SK-N-SH (cell line): ENCODE measurements around the gene HDAC6. TPM values are rescaled to one million over a fixed set of nuclear protein-coding genes. Genes with fewer than 3 reads are reported as not detected.

Source experiments
- CTCF ChIA-PET: fragments of 300-600, 350-600 bp; formaldehyde crosslinking; extraction: SDS; loops from one replicate; lab custom pipeline; 2021; lab: Yijun Ruan, JAX
- POLR2A ChIA-PET: fragments of 350-600 bp; sonication (Branson Sonifier 250); formaldehyde crosslinking; extraction: SDS; loops from one replicate; lab custom pipeline; 2020; ENCODE audit warnings: antibody characterized with exemption, inconsistent platforms; lab: Yijun Ruan, JAX
- DNase-seq: peaks from one replicate; pipeline ENCODE4 v3.0.0; 2012
- H2AFZ ChIP-seq: fragments of 200-600 bp; sonication (generic); 2 replicates; pipeline ENCODE4 v1.8.1; 2016; ENCODE audit warnings: antibody characterized with exemption, mild to moderate bottlenecking, low read depth
- H3F3A ChIP-seq: fragments of 200-600 bp; sonication (generic); replicated peaks from 2 replicates; pipeline ENCODE3; 2016; ENCODE audit warnings: antibody characterized with exemption, mild to moderate bottlenecking; ENCODE audit not compliant: insufficient read depth
- H3K27ac ChIP-seq, 2 experiments: fragments of 200-500 bp in 1 of 2; fragments of 200-600 bp in 1 of 2; sonication (Bioruptor generic) in 1 of 2; sonication (generic), shearing (Covaris generic) in 1 of 2; 2 replicates each; pipeline versions ENCODE4 v1.5.1 to v1.6.1; 2014 to 2016; ENCODE audit warnings: low read depth in 2 of 2, inconsistent platforms in 1 of 2, low read length in 1 of 2, mild to moderate bottlenecking in 1 of 2, mixed read lengths in 1 of 2
- H3K27me3 ChIP-seq: fragments of 200-600 bp; sonication (generic), shearing (Covaris generic); 2 replicates; pipeline ENCODE4 v1.6.1; 2016; ENCODE audit warnings: mixed run types; ENCODE audit not compliant: insufficient read depth
- H3K36me3 ChIP-seq, 2 experiments: fragments of 200-500 bp in 1 of 2; fragments of 200-600 bp in 1 of 2; sonication (Bioruptor generic) in 1 of 2; sonication (generic) in 1 of 2; replicated peaks in 1 of 2; 2 replicates each; pipeline versions ENCODE3 to v1.5.1; 2014 to 2016; ENCODE audit warnings: low read length in 1 of 2, mild to moderate bottlenecking in 1 of 2; ENCODE audit not compliant: insufficient read depth in 2 of 2, control insufficient read depth in 1 of 2
- H3K4me1 ChIP-seq, 2 experiments: fragments of 200-500 bp in 1 of 2; fragments of 200-600 bp in 1 of 2; sonication (Bioruptor generic) in 1 of 2; sonication (generic), shearing (Covaris generic) in 1 of 2; 2 replicates each; pipeline versions ENCODE4 v1.5.1 to v1.6.1; 2014 to 2016; ENCODE audit warnings: low read depth in 1 of 2, low read length in 1 of 2, mixed run types in 1 of 2; ENCODE audit not compliant: insufficient read depth in 2 of 2, control insufficient read depth in 1 of 2
- H3K4me2 ChIP-seq: fragments of 200-600 bp; sonication (generic), shearing (Covaris generic); 2 replicates; pipeline ENCODE4 v1.6.1; 2017; ENCODE audit warnings: mixed run types
- H3K4me3 ChIP-seq, 2 experiments: fragments of 200-500 bp in 1 of 2; fragments of 200-600 bp in 1 of 2; sonication (Bioruptor generic) in 1 of 2; sonication (generic), shearing (Covaris generic) in 1 of 2; 2 replicates each; pipeline versions ENCODE4 v1.5.1 to v1.8.1; 2014 to 2016; ENCODE audit warnings: low read depth in 2 of 2, inconsistent platforms in 1 of 2, low read length in 1 of 2, mild to moderate bottlenecking in 1 of 2, mixed read lengths in 1 of 2, moderate library complexity in 1 of 2
- H3K79me2 ChIP-seq: fragments of 200-600 bp; sonication (generic); 2 replicates; pipeline ENCODE4 v1.8.1; 2017; ENCODE audit warnings: mild to moderate bottlenecking; ENCODE audit not compliant: insufficient read depth
- H3K9ac ChIP-seq: fragments of 200-600 bp; sonication (generic); 2 replicates; pipeline ENCODE4 v1.6.1; 2017; ENCODE audit warnings: mixed run types
- H3K9me2 ChIP-seq: fragments of 200-600 bp; sonication (generic); 2 replicates; pipeline ENCODE4 v1.6.1; 2017; ENCODE audit warnings: mixed run types
- H3K9me3 ChIP-seq: fragments of 200-600 bp; sonication (generic); 2 replicates; pipeline ENCODE4 v1.6.1; 2017; ENCODE audit warnings: mixed run types, mild to moderate bottlenecking, moderate library complexity
- H4K20me1 ChIP-seq: fragments of 200-600 bp; sonication (generic); 2 replicates; pipeline ENCODE4 v1.6.1; 2017; ENCODE audit warnings: mild to moderate bottlenecking, mixed run types; ENCODE audit not compliant: insufficient read depth
- CTCF ChIP-seq: fragments of 200-600 bp; sonication (generic); IDR thresholded peaks from 2 replicates; pipeline ENCODE4 v1.6.1; 2017; ENCODE audit warnings: antibody characterized with exemption, mild to moderate bottlenecking, moderate library complexity
- FOSL2 ChIP-seq: IDR thresholded peaks from 2 replicates; pipeline ENCODE4 v1.4.0; 2012; ENCODE audit warnings: low read depth, mild to moderate bottlenecking, moderate library complexity, borderline replicate concordance
- FOXJ3 ChIP-seq: sonication (generic); formaldehyde crosslinking; IDR thresholded peaks from 2 replicates; pipeline ENCODE4 v1.5.1; 2020; ENCODE audit warnings: mild to moderate bottlenecking, missing genetic modification reagents
- FOXM1 ChIP-seq: IDR thresholded peaks from 2 replicates; pipeline ENCODE4 v1.4.0; 2012; ENCODE audit warnings: low read depth, mild to moderate bottlenecking
- GABPA ChIP-seq: IDR thresholded peaks from 2 replicates; pipeline ENCODE4 v1.4.0; 2012; ENCODE audit warnings: low read depth, mild to moderate bottlenecking
- GATA2 ChIP-seq: sonication (generic); formaldehyde crosslinking; IDR thresholded peaks from 2 replicates; pipeline ENCODE4 v1.5.0; 2020; ENCODE audit warnings: mild to moderate bottlenecking, missing genetic modification reagents
- JUND ChIP-seq: IDR thresholded peaks from 2 replicates; pipeline ENCODE4 v1.4.0; 2012
- MXI1 ChIP-seq: IDR thresholded peaks from 2 replicates; pipeline ENCODE4 v1.6.1; 2012; ENCODE audit warnings: mild to moderate bottlenecking, low read depth, low read length, improper control_type of control experiment
- NFIC ChIP-seq: IDR thresholded peaks from 2 replicates; pipeline ENCODE4 v1.4.0; 2012; ENCODE audit warnings: borderline replicate concordance
- NRF1 ChIP-seq: IDR thresholded peaks from 2 replicates; pipeline ENCODE4 v1.6.1; 2012; ENCODE audit warnings: low read depth, mild to moderate bottlenecking, low read length
- PBX3 ChIP-seq: IDR thresholded peaks from 2 replicates; pipeline ENCODE4; 2012
- RAD21 ChIP-seq: IDR thresholded peaks from 2 replicates; pipeline ENCODE4 v1.6.1; 2012; ENCODE audit warnings: mild to moderate bottlenecking, low read length
- RFX5 ChIP-seq: IDR thresholded peaks from 2 replicates; pipeline ENCODE4 v1.6.1; 2012; ENCODE audit warnings: mild to moderate bottlenecking, improper control_type of control experiment, low read length
- SIN3A ChIP-seq: IDR thresholded peaks from 2 replicates; pipeline ENCODE4 v1.6.1; 2012; ENCODE audit warnings: low read depth, mild to moderate bottlenecking, low read length, moderate library complexity, borderline replicate concordance
- TAF1 ChIP-seq: IDR thresholded peaks from 2 replicates; pipeline ENCODE4 v1.6.1; 2012; ENCODE audit warnings: low read depth, mild to moderate bottlenecking, low read length, moderate library complexity, borderline replicate concordance
- TCF12 ChIP-seq: IDR thresholded peaks from 2 replicates; pipeline ENCODE4 v1.4.0; 2012
- ZBTB33 ChIP-seq: IDR thresholded peaks from 2 replicates; pipeline ENCODE4 v1.4.0; 2012; ENCODE audit warnings: low read depth, borderline replicate concordance
- WGBS: methylation state at CpG from one replicate; pipeline ENCODE4 v1.1.6; 2017; ENCODE audit warnings: low lambda C conversion rate; 5-methylcytosine and 5-hydroxymethylcytosine counted together
- polyA plus RNA-seq, 3 experiments: library from polyadenylated mRNA; depleted of rRNA; stranded (reverse); fragments of >200 nt; gene quantifications; 2 replicates each; pipeline ENCODE4 v1.2.3, GENCODE V29; 2012
- TF ChIP-seq, protein P1 (sequence below): IDR thresholded peaks from 2 replicates; pipeline ENCODE4 v1.4.0; 2012; ENCODE audit warnings: low read depth, borderline replicate concordance
- TF ChIP-seq, protein P2 (sequence below): fragments of 150-350 bp; IDR thresholded peaks from 2 replicates; pipeline ENCODE4 v1.6.1; 2016; ENCODE audit warnings: mild to moderate bottlenecking, low read depth, low read length

Gene HDAC6
- polyA plus RNA-seq, 1 of the 3 experiments (the other 2 are of a cell fraction), result 34.0 TPM

DNA sequence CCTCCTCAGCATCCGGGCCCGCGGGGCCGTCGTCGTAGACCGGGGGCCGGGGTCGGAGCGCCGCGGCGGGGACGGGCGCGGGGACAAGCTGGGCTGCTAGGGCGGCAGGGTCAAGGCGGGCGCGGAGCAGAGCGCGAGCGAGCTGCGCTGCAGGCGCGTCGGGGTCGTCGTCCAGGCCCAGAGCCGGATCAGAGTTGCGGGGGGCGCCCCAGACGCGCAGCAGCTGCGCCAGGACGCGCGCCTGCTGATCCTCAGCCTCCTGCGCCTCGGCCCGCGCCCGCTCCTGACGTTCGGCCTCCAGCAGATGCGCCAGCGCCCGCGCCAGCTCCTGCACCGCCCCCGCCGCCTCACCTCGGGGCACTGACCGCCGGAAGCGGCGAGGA, 30.0 kb downstream of the HDAC6 start:
- POLR2A ChIA-PET, result no interaction called here

More for the DNA sequence above, 30.0 kb downstream of the HDAC6 start:
- Histone ChIP-seq H3K4me2 (no peak overlapping the region), H3K4me3 (no peak overlapping the region; a peak in 1 of 4 replicates), H3F3A (no peaks in the 10 kb centered on the region), H3K9me3 (no peaks in the 10 kb centered on the region), H3K36me3 (no peaks in the 10 kb centered on the region), H3K27me3 (peaks cover 18% of the 10 kb centered on the region), H3K79me2 (no peaks in the 10 kb centered on the region), H3K9ac (no peak overlapping the region), H3K27ac (no peak overlapping the region), H3K4me1 (peaks cover 0 to 3% of the 10 kb centered on the region in 2 experiments; a peak in 1 of 4 replicates), H2AFZ (no peak overlapping the region), H4K20me1 (no peaks in the 10 kb centered on the region), H3K9me2 (no peaks in the 10 kb centered on the region)
- no peak for TF ChIP-seq NRF1
- no peak for TF ChIP-seq ZBTB33
- TF ChIP-seq GATA2 (CRISPR knock-in tag), result no peak
- TF ChIP-seq TAF1, result no peak
- TF ChIP-seq JUND, result no peak
- TF ChIP-seq GABPA, result no peak
- TF ChIP-seq, protein P1, sequence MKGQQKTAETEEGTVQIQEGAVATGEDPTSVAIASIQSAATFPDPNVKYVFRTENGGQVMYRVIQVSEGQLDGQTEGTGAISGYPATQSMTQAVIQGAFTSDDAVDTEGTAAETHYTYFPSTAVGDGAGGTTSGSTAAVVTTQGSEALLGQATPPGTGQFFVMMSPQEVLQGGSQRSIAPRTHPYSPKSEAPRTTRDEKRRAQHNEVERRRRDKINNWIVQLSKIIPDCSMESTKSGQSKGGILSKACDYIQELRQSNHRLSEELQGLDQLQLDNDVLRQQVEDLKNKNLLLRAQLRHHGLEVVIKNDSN, result no peak
- no peak for TF ChIP-seq TCF12
- TF ChIP-seq NFIC, result no peak
- no peak for TF ChIP-seq RFX5
- no peak for TF ChIP-seq FOXJ3 (CRISPR knock-in tag)
- no peak for TF ChIP-seq CTCF
- no peak for TF ChIP-seq FOSL2
- no peak for TF ChIP-seq PBX3
- no peak for TF ChIP-seq MXI1
- TF ChIP-seq, protein P2, sequence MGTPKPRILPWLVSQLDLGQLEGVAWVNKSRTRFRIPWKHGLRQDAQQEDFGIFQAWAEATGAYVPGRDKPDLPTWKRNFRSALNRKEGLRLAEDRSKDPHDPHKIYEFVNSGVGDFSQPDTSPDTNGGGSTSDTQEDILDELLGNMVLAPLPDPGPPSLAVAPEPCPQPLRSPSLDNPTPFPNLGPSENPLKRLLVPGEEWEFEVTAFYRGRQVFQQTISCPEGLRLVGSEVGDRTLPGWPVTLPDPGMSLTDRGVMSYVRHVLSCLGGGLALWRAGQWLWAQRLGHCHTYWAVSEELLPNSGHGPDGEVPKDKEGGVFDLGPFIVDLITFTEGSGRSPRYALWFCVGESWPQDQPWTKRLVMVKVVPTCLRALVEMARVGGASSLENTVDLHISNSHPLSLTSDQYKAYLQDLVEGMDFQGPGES, result no peak
- TF ChIP-seq FOXM1, result no peak
- no peak for TF ChIP-seq SIN3A
- no peak for TF ChIP-seq RAD21
- 86% methylated on average over 26 of the region's 57 CpGs for WGBS
- DNase-seq, result peak; percentile 12
- CTCF ChIA-PET, result no interaction called here
